CD14-positive monocyte (primary cell): ENCODE measurements around the gene ADGRL3. TPM values are rescaled to one million over a fixed set of nuclear protein-coding genes. Genes with fewer than 3 reads are reported as not detected.

Experiments
- DNase-seq, 3 donors: peaks; one replicate each; pipeline ENCODE4 v3.0.0-alpha.2; 2011 to 2022
- H2AFZ ChIP-seq: 2 replicates; pipeline ENCODE4 v1.6.0; 2012; ENCODE audit warnings: mild to moderate bottlenecking, low read depth, low read length, inconsistent platforms; ENCODE audit not compliant: insufficient read depth, poor library complexity, severe bottlenecking
- H3K27ac ChIP-seq, 2 donors: 1 replicate in 1 of 2; 2 replicates in 1 of 2; pipeline ENCODE4 v1.5.1; 2012 to 2013; ENCODE audit warnings: low read length in 2 of 2, control low read depth in 1 of 2, inconsistent platforms in 1 of 2, low read depth in 1 of 2, mild to moderate bottlenecking in 1 of 2
- H3K27me3 ChIP-seq, 2 donors: one replicate each; pipeline versions ENCODE4 v1.6.0 to v1.6.1; 2011 to 2013; ENCODE audit warnings: low read length in 2 of 2; ENCODE audit not compliant: control insufficient read depth in 2 of 2, insufficient read depth in 2 of 2
- H3K36me3 ChIP-seq, 2 donors: replicated peaks in 1 of 2; 1 replicate in 1 of 2; 2 replicates in 1 of 2; pipeline versions ENCODE4 v1.5.1 to v1.6.1; 2012 to 2013; ENCODE audit warnings: low read length in 2 of 2, control low read depth in 1 of 2, inconsistent platforms in 1 of 2, mild to moderate bottlenecking in 1 of 2; ENCODE audit not compliant: insufficient read depth in 2 of 2, control insufficient read depth in 1 of 2
- H3K4me1 ChIP-seq, 2 donors: 1 replicate in 1 of 2; 2 replicates in 1 of 2; pipeline versions ENCODE4 v1.5.1 to v1.6.1; 2012 to 2013; ENCODE audit warnings: low read length in 2 of 2, control low read depth in 1 of 2, inconsistent platforms in 1 of 2, mild to moderate bottlenecking in 1 of 2, moderate library complexity in 1 of 2; ENCODE audit not compliant: insufficient read depth in 2 of 2, control insufficient read depth in 1 of 2
- H3K4me2 ChIP-seq: replicated peaks from 2 replicates; pipeline ENCODE3; 2012; ENCODE audit warnings: low read length, moderate library complexity, mild to moderate bottlenecking; ENCODE audit not compliant: poor library complexity, severe bottlenecking; ENCODE audit errors: extremely low read depth
- H3K4me3 ChIP-seq, 3 experiments: fragments of 200-600 bp in 1 of 3; sonication (generic) in 1 of 3; replicated peaks in 1 of 3; 1 replicate in 2 of 3; 2 replicates in 1 of 3; pipeline ENCODE4 v1.5.1; 2011 to 2013; ENCODE audit warnings: low read length in 3 of 3, mild to moderate bottlenecking in 3 of 3, control low read depth in 2 of 3, low read depth in 2 of 3, inconsistent platforms in 1 of 3, moderate library complexity in 1 of 3
- H3K79me2 ChIP-seq: 2 replicates; pipeline ENCODE4 v1.6.0; 2012; ENCODE audit warnings: mild to moderate bottlenecking, control low read depth, inconsistent platforms, low read length, moderate library complexity; ENCODE audit not compliant: insufficient read depth
- H3K9ac ChIP-seq: 2 replicates; pipeline ENCODE4 v1.6.0; 2017; ENCODE audit warnings: low read length, mild to moderate bottlenecking; ENCODE audit not compliant: insufficient read depth, poor library complexity, severe bottlenecking
- H3K9me3 ChIP-seq, 2 donors: replicated peaks in 1 of 2; 1 replicate in 1 of 2; 2 replicates in 1 of 2; pipeline versions ENCODE4 v1.5.1 to v1.6.1; 2012 to 2013; ENCODE audit warnings: low read length in 2 of 2, control low read depth in 1 of 2; ENCODE audit not compliant: control insufficient read depth in 1 of 2, insufficient read depth in 1 of 2
- H4K20me1 ChIP-seq: 2 replicates; pipeline ENCODE4 v1.6.0; 2012; ENCODE audit warnings: mild to moderate bottlenecking, low read length, control low read depth, moderate library complexity; ENCODE audit not compliant: insufficient read depth
- H3K27ac Mint-ChIP-seq, 7 donors: one replicate each; pipeline ENCODE4 v1.8.0; 2020; ENCODE audit warnings: mild to moderate bottlenecking in 7 of 7, mixed read lengths in 7 of 7, moderate library complexity in 6 of 7, inconsistent platforms in 2 of 7
- H3K27me3 Mint-ChIP-seq, 3 donors: one replicate each; pipeline ENCODE4 v1.8.0; 2021 to 2022; ENCODE audit warnings: low read depth in 3 of 3, mild to moderate bottlenecking in 3 of 3, mixed read lengths in 3 of 3, moderate library complexity in 3 of 3, inconsistent platforms in 1 of 3
- H3K36me3 Mint-ChIP-seq, 2 donors: one replicate each; pipeline ENCODE4 v1.8.0; 2020; ENCODE audit warnings: mixed read lengths in 2 of 2, inconsistent platforms in 1 of 2, mild to moderate bottlenecking in 1 of 2
- H3K4me1 Mint-ChIP-seq: one replicate; pipeline ENCODE4 v1.8.0; 2020; ENCODE audit warnings: mild to moderate bottlenecking, mixed read lengths
- H3K4me3 Mint-ChIP-seq, 2 donors: one replicate each; pipeline ENCODE4 v1.8.0; 2020; ENCODE audit warnings: mild to moderate bottlenecking in 2 of 2, mixed read lengths in 2 of 2, moderate library complexity in 1 of 2
- H3K9me3 Mint-ChIP-seq, 7 donors: one replicate each; pipeline ENCODE4 v1.8.0; 2020 to 2022; ENCODE audit warnings: mixed read lengths in 7 of 7, mild to moderate bottlenecking in 6 of 7, moderate library complexity in 6 of 7, inconsistent platforms in 2 of 7
- CTCF ChIP-seq: fragments of 200-600 bp; IDR thresholded peaks from one replicate; pipeline ENCODE4 v1.8.0; 2022; ENCODE audit warnings: antibody characterized with exemption, mild to moderate bottlenecking
- WGBS: methylation state at CpG from one replicate; pipeline ENCODE4 v1.1.5; 2013; ENCODE audit warnings: missing lambda C conversion rate; ENCODE audit not compliant: insufficient coverage; 5-methylcytosine and 5-hydroxymethylcytosine counted together
- intact Hi-C, 2 donors: fragments of 100-400 bp; cut with micrococcal nuclease; formaldehyde crosslinking; loops; one replicate each; pipeline versions ENCODE4 v1.15.0 to v1.15.1; 2023
- polyA plus RNA-seq, 3 donors: library from polyadenylated mRNA; depleted of rRNA in 1 of 3; unstranded in 2 of 3; stranded (reverse) in 1 of 3; fragments of 300-500 nt in 2 of 3; fragments of >200 nt in 1 of 3; fragmentation: Illumina TruSeq in 2 of 3; gene quantifications; 1 replicate in 2 of 3; 2 replicates in 1 of 3; pipeline ENCODE4 v1.2.3, GENCODE V29; 2012 to 2021

ADGRL3 gene
- polyA plus RNA-seq, 3 donors, result not detected

- Histone ChIP-seq H3K27ac (no peak overlapping the region), H3K79me2 (no peaks in the 10 kb centered on the region), H3K36me3 (no peaks in the 10 kb centered on the region), H3K9me3 (no peaks in the 10 kb centered on the region), H3K9ac (no peak overlapping the region), H3K27me3 (peaks cover 2 to 10% of the 10 kb centered on the region in 2 donors), H4K20me1 (no peaks in the 10 kb centered on the region), H3K4me1 (no peaks in the 10 kb centered on the region), H2AFZ (no peak overlapping the region), H3K4me2 (no peak overlapping the region), H3K4me3 (no peak overlapping the region)
- Mint-ChIP-seq H3K9me3 (peaks cover 0 to 4% (median 0%) of the 10 kb centered on the region in 7 donors), H3K4me3 (no peak overlapping the region), H3K36me3 (no peaks in the 10 kb centered on the region), H3K27me3 (peaks cover 2 to 10% (median 6%) of the 10 kb centered on the region in 3 donors), H3K27ac (no peak overlapping the region), H3K4me1 (no peaks in the 10 kb centered on the region)
- intact Hi-C loops, result no loop called here
- 89% methylated on average over 3 of the region's 6 CpGs for WGBS
- DNase-seq, result no peak
- TF ChIP-seq CTCF, result no peak
Measured at GRCh38 chr4:61210186-61210939, 10.2 kb downstream of the ADGRL3 start.

- peaks cover 0 to 4% (median 0%) of the 10 kb centered on the region in 7 donors for H3K9me3 Mint-ChIP-seq
- no peak for TF ChIP-seq CTCF
- H3K27me3 Mint-ChIP-seq, result peaks cover 1 to 6% (median 2%) of the 10 kb centered on the region in 3 donors
- Histone ChIP-seq H4K20me1 (no peaks in the 10 kb centered on the region), H3K9ac (no peak overlapping the region), H3K9me3 (no peaks in the 10 kb centered on the region), H3K79me2 (no peaks in the 10 kb centered on the region), H2AFZ (no peak overlapping the region), H3K27ac (no peak overlapping the region), H3K27me3 (no peaks in the 10 kb centered on the region), H3K4me1 (no peaks in the 10 kb centered on the region), H3K36me3 (no peaks in the 10 kb centered on the region), H3K4me2 (no peak overlapping the region), H3K4me3 (no peak overlapping the region)
- no peaks in the 10 kb centered on the region for H3K36me3 Mint-ChIP-seq
- H3K27ac Mint-ChIP-seq, result no peak overlapping the region
- H3K4me3 Mint-ChIP-seq, result no peak overlapping the region
- no peaks in the 10 kb centered on the region for H3K4me1 Mint-ChIP-seq
- intact Hi-C loops, result no loop called here
- DNase-seq, result no peak
- 100% methylated on average over 1 of the region's 1 CpG for WGBS
Measured at GRCh38 chr4:61211781-61212180, 11.7 kb downstream of the ADGRL3 start.
